Measurements from ENCODE around the gene LY6G6C. TPM values are rescaled to one million over a fixed set of nuclear protein-coding genes. Genes with fewer than 3 reads are reported as not detected.

LY6G6C gene
- total and polyA plus RNA-seq, 8 donors = 0.17 to 0.75 (median 0.43) TPM; not detected in 2

- Histone ChIP-seq H3K27ac (no peak overlapping the region), H3K9me3 (no peaks in the 10 kb centered on the region), H3K36me3 (peaks cover 0 to 92% of the 10 kb centered on the region in 2 donors), H3K4me3 (no peak overlapping the region), H3K27me3 (no peaks in the 10 kb centered on the region), H3K4me1 (no peaks in the 10 kb centered on the region)
- DNase-seq = peak in 1 of 4 donors; percentile 29
- TF ChIP-seq CTCF (IDR thresholded peaks at IDR 0.05) = no peak
- no peak for ATAC-seq
- intact Hi-C loops (cut with DNase I) = no loop called here
Observed at GRCh38 chr6:31692886-31693285, 28.7 kb downstream of the LY6G6C start.

GRCh38 chr6:31692353-31692752 is 29.2 kb downstream of the LY6G6C start:
- Histone ChIP-seq H3K27me3 (no peaks in the 10 kb centered on the region), H3K9me3 (no peaks in the 10 kb centered on the region), H3K4me3 (no peak overlapping the region), H3K36me3 (peaks cover 0 to 97% of the 10 kb centered on the region in 2 donors), H3K4me1 (no peaks in the 10 kb centered on the region), H3K27ac (no peak overlapping the region)
- intact Hi-C loops (cut with DNase I) = no loop called here
- no peak for ATAC-seq
- DNase-seq = no peak
- no peak for TF ChIP-seq CTCF (IDR thresholded peaks at IDR 0.05)

GRCh38 chr6:31691564-31692108 is 29.9 kb downstream of the LY6G6C start:
- no peak for DNase-seq
- intact Hi-C loops (cut with DNase I) = no loop called here
- Histone ChIP-seq H3K4me1 (no peaks in the 10 kb centered on the region), H3K9me3 (no peaks in the 10 kb centered on the region), H3K36me3 (peaks cover 0 to 100% of the 10 kb centered on the region in 2 donors), H3K27me3 (no peaks in the 10 kb centered on the region), H3K27ac (no peak overlapping the region), H3K4me3 (no peak overlapping the region)
- no peak for ATAC-seq
- TF ChIP-seq CTCF (IDR thresholded peaks at IDR 0.05) = no peak

GRCh38 chr6:31691078-31691463 is 30.5 kb downstream of the LY6G6C start:
- DNase-seq (no peak), ATAC-seq (no peak)
- Histone ChIP-seq H3K27me3 (no peaks in the 10 kb centered on the region), H3K36me3 (peaks cover 0 to 100% of the 10 kb centered on the region in 2 donors), H3K27ac (no peak overlapping the region), H3K4me3 (no peak overlapping the region), H3K4me1 (no peaks in the 10 kb centered on the region), H3K9me3 (no peaks in the 10 kb centered on the region)
- intact Hi-C loops (cut with DNase I) = no loop called here
- no peak for TF ChIP-seq CTCF (IDR thresholded peaks at IDR 0.05)

- Histone ChIP-seq H3K27ac (no peak overlapping the region), H3K27me3 (no peaks in the 10 kb centered on the region), H3K4me3 (no peak overlapping the region), H3K36me3 (peaks cover 0 to 100% of the 10 kb centered on the region in 2 donors), H3K4me1 (no peaks in the 10 kb centered on the region), H3K9me3 (no peaks in the 10 kb centered on the region)
- no peak for DNase-seq
- peak; percentile 25 for ATAC-seq
- no peak for TF ChIP-seq CTCF (IDR thresholded peaks at IDR 0.05)
- intact Hi-C loops (cut with DNase I) = no loop called here
Observed at GRCh38 chr6:31690231-31691077, 31.1 kb downstream of the LY6G6C start.
